Spleen (tissue), 7 donors: Measurements from ENCODE around the gene NPPA.

Source experiments
- CTCF ChIP-seq, 11 experiments: fragments of 200-600 bp in 7 of 11; fragments of 450-650 bp in 4 of 11; sonication (generic) in 4 of 11; IDR thresholded peaks in 8 of 11; conservative IDR thresholded peaks in 3 of 11; 1 replicate in 7 of 11; 2 replicates in 4 of 11; pipeline versions ENCODE4 v1.4.0 to v1.8.0; 2016 to 2021; ENCODE audit warnings: antibody characterized with exemption in 11 of 11, inconsistent platforms in 4 of 11, mild to moderate bottlenecking in 1 of 11
- POLR2AphosphoS5 ChIP-seq, 3 donors: sonication (generic); formaldehyde crosslinking; IDR thresholded peaks; one replicate each; pipeline ENCODE4 v1.5.1; 2017; ENCODE audit warnings: antibody characterized with exemption in 3 of 3
- donor health status: DM: no; HTN: no; CAD: no; lungs with moderate emphysema.
- donor health status: DM: no; HTN: no; CAD: no.
- donor health status: DM: no; HTN: no; CAD: no.

DNA sequence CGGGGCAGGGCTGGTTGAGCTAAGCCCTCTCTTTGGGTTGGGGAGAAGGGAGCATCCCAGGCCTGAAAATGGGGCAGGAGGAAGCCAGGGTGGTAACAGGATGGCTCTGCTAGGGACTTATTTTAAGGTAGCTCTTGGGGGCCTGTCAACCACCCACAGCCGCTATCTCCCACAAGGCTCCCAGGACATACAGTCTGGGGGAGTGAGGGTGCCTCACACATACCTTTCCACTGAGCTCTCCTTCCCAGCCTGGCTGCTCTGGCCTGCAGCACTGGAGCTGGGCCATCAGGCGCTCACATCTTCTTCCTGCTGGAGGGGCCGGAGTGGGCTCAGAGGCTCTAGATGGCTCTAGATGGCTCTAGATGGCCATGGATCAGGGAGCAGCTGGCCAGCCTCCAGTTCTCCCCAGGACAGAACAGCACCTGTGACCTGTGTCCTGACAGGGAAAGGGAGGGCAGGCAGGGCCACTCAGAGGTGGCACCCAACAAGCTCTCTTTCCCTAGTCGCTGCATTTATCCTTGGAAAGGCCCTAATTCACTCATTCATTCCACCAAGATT is 22.1 kb upstream of the NPPA start:
- no peak for TF ChIP-seq POLR2AphosphoS5 (IDR thresholded peaks at IDR 0.05)
- no peak for TF ChIP-seq CTCF (IDR thresholded peaks at IDR 0.05 in 8 of 11, conservative IDR thresholded peaks at IDR 0.05 in 3 of 11)
